GM18951 (cell line): ENCODE results near the gene NUP98.

Source experiments
- POLR2A ChIP-seq: IDR thresholded peaks from 4 replicates; pipeline ENCODE4 v1.6.1; 2011; ENCODE audit warnings: mild to moderate bottlenecking; ENCODE audit not compliant: insufficient read length, insufficient read depth; ENCODE audit errors: extremely low read depth
- in situ Hi-C: fragments of 300-500 bp; cut with MboI; formaldehyde crosslinking; loops from one replicate; pipeline ENCODE4 v1.12.0; 2022; ENCODE audit warnings: low sequenced_read_pairs, mixed read lengths, inconsistent platforms; ENCODE audit not compliant: unreplicated experiment

NUP98 gene

GRCh38 chr11:3712274-3712673, 85.1 kb downstream of the NUP98 start:
- in situ Hi-C loops, result no loop called here
- no peak for TF ChIP-seq POLR2A

- no peak for TF ChIP-seq POLR2A
- in situ Hi-C loops, result no loop called here
Observed at GRCh38 chr11:3710485-3711259, 86.7 kb downstream of the NUP98 start.

GRCh38 chr11:3709977-3710376, 87.4 kb downstream of the NUP98 start:
- in situ Hi-C loops, result no loop called here
- no peak for TF ChIP-seq POLR2A

GRCh38 chr11:3707176-3707575, 90.2 kb downstream of the NUP98 start:
- in situ Hi-C loops, result no loop called here
- TF ChIP-seq POLR2A, result no peak

- in situ Hi-C loops, result no loop called here
- TF ChIP-seq POLR2A, result no peak
Observed at GRCh38 chr11:3703383-3703782, 94.0 kb downstream of the NUP98 start.

GRCh38 chr11:3700910-3701309, 96.4 kb downstream of the NUP98 start:
- in situ Hi-C loops, result no loop called here
- no peak for TF ChIP-seq POLR2A

- in situ Hi-C loops, result no loop called here
- TF ChIP-seq POLR2A, result no peak
Observed at GRCh38 chr11:3700410-3700809, 96.9 kb downstream of the NUP98 start.

GRCh38 chr11:3686751-3687150, 110.6 kb downstream of the NUP98 start:
- in situ Hi-C loops, result no loop called here
- TF ChIP-seq POLR2A, result no peak

- TF ChIP-seq POLR2A, result no peak
- in situ Hi-C loops, result no loop called here
Observed at GRCh38 chr11:3685923-3686322, 111.4 kb downstream of the NUP98 start.

GRCh38 chr11:3684819-3685172, 112.6 kb downstream of the NUP98 start:
- in situ Hi-C loops, result no loop called here
- no peak for TF ChIP-seq POLR2A

GRCh38 chr11:3684129-3684818, 113.1 kb downstream of the NUP98 start:
- in situ Hi-C loops, result no loop called here
- no peak for TF ChIP-seq POLR2A

- in situ Hi-C loops, result no loop called here
Observed at GRCh38 chr11:3683039-3683438, 114.3 kb downstream of the NUP98 start.

GRCh38 chr11:3679077-3679476, 118.3 kb downstream of the NUP98 start:
- in situ Hi-C loops, result no loop called here

More at GRCh38 chr11:3683039-3683438, 114.3 kb downstream of the NUP98 start:
- TF ChIP-seq POLR2A, result no peak

GRCh38 chr11:3675971-3676370, 121.4 kb downstream of the NUP98 start:
- no peak for TF ChIP-seq POLR2A
- in situ Hi-C loops, result no loop called here

More at GRCh38 chr11:3679077-3679476, 118.3 kb downstream of the NUP98 start:
- no peak for TF ChIP-seq POLR2A
